Kasumi-1 (cell line): ENCODE data around the gene RNF113B.

Experiments used
- DNase-seq, 2 experiments: peaks; one replicate each; lab custom pipeline; 2025; lab: John Stamatoyannopoulos, UW

Gene RNF113B

DNA sequence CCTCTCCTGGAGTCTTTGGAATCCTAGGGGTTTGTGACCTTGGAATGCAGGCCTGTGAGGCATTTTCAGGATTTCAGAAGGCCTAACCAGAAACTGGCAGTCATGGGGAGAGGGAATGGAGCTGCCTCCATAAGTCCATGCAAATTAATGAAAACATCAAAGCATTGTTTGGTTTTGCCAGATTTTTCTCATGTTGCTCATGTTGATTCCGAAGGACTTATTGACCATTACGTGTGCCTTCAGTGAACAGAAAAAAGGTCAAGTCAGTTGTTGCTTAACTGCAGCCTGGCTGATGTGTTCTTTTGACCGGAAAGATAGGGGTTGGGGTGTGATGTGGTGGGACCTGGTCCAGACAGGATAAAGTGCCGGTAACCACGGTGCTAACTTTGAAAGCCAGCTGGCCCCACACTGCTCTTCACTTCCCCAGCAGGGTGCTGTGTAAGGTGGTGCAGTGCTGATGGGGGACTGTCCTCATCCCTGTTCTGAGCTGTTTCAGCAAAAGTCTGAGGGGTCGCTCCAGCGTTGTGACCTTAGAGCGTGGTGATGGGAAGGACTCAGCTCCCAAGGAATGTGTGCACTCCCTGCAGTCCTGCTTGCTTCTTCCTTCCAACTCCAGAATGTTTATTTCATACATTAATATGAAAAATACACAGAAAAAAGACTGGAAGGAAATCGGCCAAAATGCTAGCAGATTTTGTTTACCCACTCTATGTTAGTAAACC lies 3.5 kb downstream of the RNF113B start:
- DNase-seq = no peak

DNA sequence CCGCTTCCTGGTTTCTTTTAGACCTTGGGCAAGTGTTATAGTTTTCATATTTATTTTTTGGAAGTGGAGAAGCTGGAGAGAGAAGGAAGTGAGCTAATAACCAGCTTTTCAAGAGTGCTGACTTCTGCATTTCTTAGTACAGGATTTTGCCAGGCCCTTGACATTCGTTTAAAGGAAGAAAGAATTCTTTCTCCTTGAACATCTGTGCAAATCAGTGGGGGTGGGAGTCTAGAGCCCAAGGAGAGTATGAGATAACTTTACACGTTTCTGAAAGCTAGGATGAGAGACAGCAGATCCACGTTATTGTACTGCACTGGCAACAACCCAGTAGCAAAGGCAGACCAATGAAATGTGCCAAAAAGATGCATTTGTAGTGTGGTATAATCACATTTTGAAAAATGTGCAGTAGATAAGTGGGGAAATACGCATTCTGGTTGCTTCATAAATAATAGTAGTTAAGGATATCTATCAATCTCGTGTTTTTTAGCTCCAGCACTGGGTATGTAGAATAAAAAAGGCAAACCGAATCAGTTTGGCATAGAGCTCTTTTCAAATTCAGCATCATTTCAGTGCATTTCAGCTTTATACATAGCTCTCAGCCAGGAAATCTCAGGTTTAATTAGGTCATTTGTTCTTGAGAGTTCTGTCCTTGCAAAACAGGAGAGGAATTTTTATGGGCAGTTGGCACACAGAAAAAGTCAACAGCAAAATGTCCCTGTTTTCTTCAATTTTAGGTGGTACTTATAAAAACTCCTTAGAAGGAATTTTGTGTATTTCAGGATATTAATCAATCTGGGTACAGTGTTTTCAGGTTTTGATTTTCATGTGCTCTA lies 4.3 kb downstream of the RNF113B start:
- DNase-seq = peak; percentile 3 to 8

DNA sequence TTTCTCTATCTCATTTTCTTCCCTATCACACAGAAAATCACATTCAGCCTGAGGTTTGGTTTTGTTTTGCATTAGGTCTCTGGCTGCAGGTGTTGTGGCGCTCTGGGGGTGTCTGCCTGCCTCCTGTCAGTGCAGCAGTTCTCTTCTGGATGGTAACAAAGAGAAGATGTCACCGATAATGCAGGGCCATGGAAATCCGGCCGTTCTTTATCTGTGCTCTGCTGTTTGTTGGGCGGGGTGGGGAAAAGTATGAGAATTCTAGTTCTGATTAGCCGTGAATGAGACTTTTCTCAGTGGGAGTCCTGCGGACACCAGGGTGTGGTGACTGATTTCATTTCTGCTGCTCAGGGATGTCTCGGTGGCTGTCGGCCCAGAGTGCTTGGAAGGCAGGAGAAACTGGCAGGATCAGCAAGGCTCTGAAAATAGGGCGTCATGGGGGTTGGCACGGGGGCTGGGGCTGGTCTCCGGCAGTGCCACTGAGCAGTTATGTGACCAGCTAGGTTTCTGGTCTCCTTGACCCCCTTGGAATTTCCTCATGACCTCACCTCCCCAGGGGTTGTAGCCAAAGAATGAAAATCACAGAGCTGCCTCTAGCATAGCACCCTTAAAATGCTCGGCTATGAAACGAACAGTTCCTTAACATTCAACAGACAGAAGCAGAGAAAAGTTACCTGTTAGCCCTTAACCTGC lies 5.0 kb downstream of the RNF113B start:
- no peak for DNase-seq

DNA sequence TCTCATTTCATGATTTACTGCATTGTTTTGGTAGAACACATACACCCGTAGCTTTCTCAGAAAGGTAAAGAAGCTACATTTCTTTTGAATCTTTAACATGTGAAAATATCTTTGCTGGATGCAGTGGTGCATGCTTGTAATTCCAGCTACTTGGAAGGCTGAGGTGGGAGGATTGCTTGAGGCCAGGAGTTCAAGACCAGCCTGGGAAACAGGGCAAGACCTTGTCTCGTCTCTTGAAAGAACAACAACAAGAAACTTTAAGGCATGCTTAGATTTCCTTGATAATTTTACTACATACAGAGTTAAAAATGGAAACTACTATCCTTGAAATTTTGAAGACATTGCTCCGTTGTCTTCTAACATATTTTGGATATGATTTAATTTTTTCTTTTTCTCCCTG lies 7.7 kb downstream of the RNF113B start:
- no peak for DNase-seq

DNA sequence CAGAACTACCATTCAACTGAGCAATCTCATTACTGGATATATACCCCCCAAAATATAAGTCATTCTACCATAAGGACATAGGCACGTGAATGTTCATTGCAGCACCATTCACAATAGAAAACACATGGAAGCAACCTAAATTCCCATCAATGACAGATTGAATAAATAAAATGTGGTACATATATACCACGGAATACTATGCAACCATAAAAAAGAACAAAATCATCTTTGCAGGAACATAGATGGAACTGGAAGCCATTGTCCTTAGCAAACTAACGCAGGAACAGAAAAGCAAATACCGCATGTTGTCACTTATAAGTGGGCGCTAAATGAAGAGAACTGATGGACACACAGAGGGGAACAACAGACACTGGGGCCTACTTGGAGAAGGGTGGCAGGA lies 14.1 kb downstream of the RNF113B start:
- no peak for DNase-seq

DNA sequence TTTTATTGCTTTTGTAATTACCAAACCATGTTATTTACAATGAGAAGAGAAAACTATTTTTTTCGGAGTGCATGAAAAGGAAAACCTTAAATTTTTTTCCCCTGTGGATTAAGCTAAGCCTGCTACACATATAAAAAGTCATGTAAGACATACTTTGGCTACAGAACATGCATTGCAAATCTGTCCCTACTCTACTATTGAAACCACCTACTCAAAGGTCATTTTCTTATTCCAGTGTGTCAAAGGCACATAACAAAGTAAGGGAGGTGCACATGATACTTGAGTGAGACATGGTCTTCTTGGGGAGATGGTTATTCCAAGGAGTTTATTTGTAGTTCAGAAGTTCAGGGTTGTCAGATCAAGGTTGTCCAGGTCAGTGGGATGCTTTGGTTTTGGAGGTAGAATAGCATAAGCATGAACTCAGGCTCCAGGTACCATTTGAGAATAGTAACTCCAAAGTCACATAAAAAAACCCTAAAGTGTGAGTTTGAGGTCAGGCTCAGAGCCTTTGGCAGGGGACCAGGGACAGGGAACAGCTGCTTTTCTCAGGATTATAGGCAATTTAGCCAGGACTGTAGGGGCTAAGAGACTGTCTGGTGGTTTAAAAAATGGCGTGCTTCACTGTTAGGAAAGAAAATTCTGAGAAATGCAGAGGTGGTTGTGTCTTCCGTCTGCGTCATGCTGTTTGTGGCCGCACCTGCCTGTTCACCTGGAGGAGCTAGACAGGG lies 18.7 kb downstream of the RNF113B start:
- no peak for DNase-seq

DNA sequence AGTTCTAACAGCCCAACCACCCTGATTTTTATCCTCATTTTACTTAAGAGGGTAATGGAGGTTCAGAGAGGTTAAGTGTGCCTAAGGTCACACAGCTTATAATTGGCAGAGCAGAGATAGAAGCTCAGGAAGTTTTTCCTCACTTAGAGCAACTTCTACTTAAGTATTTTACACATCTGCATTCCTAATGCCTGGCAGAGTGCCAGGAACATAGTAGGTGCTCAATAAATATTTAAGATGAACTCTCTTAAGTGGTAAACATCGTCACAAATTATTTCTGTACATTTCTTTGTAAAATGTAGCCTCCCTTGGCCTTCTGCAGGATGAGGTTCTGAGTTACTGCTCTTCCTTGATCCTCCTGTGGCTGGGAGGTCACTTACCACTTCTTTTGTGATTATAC lies 19.5 kb downstream of the RNF113B start:
- no peak for DNase-seq

DNA sequence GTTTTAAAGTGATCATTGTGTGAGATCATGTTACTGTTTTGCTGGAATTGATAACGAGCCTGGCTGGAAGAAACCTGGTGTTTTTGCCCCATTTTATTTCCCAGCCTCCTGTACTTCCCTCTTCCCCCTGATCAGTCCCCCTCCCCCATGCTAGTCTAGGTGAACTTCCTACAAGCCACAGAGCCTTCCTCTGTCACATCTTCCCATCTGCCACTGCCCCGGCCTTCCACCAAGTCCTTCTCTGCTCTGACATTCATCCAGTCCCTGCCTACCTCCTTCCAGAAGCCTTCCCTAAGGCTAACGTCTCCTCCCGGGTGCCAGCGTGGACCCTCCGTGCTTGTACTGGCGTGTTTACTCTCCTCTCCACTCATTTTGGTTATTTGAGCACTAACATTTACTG lies 19.9 kb downstream of the RNF113B start:
- no peak for DNase-seq

DNA sequence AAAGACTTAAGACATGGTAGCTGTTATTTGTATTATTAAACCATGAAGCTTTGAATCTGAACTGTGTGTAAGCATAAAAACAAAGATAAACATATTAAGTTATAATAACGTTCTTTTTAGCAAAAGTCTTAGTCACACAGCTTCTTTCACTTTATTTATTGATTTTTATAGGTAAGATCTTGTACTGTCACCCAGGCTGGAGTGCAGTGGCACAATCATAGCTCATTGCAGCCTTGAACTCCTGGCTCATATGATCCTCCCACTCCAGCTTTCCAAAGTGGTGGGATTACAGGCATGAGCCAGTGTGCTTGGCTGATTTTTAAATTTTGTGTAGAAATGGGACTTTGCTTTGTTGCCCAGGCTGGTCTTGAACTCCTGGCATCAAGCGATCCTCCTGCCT lies 20.8 kb downstream of the RNF113B start:
- no peak for DNase-seq

DNA sequence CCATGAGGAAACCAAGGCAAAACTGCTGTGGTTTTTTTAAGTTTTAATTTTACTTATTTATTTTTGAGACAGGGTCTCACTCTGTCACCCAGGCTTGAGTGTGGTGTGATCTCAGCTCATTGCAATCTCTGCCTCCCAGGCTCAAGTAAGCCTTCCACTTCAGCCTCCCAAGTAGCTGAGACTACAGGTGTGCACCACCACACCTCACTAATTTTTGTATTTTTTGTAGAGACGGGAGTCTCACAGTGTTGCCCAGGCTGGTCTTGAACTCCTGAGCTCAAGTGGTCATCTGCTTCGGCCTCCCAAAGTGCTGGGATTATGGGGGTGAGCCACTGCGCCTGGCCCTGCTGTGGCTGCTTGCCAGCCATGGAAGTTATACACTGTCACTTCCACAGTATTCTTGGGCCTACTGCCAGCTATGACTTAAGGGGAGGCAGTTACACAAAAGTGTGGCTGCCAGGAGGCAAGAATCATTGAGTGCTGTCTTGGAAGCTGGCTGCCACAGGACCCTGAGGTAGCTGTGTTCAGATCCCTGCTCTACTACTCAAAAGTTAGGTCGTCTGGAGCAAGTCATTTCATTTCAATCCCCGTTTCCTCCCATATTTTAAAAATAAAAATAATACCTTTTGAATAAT lies 21.5 kb downstream of the RNF113B start:
- DNase-seq = no peak

DNA sequence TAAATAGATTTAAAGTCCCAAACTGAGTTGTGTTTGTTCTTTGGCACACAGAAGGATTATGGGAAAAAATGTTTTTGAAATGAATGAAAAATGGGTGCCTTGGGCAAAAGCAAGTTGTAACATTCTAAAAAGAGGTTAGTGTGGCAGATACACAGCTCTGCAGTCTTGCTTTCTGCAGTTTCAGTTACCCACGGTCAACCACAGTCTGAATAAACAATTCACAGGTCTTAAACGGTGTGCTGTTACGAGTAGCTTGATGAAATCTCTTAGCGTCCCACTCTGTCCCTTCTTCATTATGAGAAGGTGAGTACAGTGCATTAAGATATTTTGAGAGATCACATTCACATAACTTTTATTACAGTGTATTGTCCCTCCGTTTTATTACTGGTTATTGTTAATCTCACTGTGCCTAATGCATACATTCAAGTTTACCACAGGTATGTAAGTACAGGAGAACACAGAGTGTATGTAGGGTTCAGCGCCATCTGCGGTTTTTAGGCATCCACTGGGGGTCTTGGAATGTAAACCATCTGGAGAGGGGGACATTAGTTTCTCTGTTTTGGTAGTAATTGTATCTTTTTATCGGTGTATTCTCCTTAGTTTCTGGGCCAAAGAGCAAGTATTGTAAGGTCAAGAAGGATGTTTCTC lies 26.1 kb downstream of the RNF113B start:
- no peak for DNase-seq

DNA sequence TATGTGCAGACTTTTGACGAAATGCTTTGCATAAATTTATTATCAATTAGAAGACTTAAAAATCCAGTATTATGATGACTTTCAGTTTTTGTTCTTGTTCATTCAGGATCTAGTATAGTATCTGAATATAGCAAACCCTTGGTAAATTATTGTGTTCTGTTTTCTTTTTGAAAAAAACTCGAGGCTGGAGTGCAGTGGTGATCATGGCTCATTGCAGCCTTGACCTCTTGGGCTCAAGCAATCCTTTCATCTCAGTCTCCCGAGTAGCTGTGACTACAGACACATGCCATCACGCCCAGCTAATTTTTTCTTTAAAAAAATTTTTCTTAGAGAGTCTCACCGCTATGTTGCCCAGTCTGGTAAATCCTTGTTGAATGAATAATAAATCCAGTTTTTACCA lies 29.5 kb downstream of the RNF113B start:
- no peak for DNase-seq

DNA sequence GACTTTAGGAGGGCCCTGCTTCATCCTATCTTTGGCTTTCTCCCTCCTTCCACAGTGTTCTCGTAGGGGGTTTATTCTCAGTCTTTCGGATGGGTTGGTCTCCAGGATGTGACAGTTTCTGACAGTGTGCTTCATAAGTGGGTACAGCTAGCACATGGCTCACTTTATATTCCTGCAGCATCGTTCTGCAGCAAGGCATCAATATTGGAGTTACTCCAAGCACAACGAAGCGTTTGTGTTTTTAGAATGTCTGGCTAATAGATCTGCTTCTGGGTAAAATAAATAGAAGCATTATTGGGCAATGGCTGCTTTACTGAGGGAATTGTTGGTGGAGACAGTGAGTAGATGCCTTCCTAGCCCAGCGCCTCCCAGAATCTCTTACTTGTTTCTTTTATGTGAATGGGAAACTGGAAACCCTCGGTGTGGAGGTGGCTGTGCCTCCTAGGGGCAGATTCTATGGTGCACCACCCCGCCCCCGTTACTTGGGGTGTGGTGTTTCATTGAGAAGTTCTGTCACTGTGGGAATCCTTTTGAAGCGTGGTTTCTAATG lies 32.2 kb downstream of the RNF113B start:
- DNase-seq = no peak

DNA sequence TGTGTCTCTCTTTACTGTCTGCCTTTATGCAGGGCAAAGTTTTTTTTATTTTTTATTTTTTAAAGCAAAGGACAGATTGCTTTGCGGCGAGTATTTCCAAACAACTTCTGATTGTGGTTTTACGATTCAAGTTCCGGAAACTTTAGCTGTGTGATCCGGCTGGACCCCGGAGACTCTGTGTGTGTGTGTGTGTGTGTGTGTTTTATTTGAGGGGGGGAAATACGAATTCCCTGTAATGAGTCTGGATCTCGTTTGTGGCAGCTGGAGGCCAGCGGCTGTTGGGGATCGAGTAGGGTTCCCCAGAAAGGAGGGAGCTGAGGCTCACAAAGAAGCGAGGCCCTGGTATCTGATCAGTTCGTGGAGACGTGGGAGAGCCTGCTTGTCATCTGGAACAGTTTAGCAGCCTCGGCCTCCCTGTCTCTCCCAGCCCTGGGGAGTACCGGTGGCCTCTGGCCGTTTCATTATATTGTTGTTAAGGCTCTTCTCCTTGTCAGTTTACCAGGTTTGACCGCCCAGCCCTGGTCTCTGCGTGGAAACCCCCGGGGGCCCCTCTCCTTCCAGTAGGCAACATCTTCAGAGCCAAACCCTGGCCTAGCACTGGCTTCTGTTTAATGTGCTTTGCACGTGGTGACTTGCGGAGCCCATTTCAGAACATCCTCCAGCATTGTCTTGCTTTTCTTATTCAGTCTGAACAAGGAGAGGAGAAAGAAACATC lies 32.9 kb downstream of the RNF113B start:
- DNase-seq = peak in 1 of 2 experiments; percentile 34

DNA sequence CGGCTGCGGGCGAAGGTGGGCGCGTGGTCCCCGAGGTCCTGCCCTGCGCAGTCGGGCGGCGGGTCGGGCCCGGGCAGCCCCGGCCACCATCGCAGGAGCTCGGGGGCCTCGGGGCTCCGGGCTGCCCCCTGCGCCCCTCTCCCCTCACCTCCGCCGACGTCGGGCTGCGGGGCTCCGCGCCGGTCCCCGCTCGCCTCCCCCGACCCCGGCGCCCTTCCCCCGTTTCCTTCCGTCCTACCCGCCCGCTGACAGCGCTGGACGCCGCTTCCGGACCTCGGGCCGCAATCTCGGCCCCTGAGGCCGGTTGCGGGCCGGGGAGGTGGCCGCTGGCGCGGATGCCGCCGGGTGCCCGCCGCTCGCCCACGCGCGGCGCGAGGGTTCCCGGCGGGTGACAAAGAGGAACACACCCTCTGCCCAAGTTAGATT lies 33.5 kb downstream of the RNF113B start:
- no peak for DNase-seq

DNA sequence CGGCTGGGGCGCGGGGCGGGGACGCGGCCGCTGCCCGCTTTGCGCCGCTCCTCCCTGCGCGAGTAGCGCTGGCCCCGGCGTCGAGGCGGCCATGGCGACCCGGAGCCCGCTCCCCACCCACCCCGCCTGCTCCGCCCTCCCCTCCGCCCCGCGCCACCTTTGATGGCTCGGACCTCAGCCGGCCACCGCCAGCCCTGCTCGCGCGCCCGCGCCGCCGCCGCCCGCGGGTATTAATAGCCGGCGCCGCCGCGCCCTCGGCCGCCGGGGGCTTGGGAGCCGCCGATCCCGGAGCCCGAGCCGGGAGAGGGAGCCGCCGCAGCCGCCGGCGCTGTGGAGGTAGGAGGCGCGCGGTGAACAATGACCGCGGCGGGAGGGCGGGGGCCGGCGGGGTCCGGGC lies 33.9 kb downstream of the RNF113B start:
- DNase-seq = no peak

DNA sequence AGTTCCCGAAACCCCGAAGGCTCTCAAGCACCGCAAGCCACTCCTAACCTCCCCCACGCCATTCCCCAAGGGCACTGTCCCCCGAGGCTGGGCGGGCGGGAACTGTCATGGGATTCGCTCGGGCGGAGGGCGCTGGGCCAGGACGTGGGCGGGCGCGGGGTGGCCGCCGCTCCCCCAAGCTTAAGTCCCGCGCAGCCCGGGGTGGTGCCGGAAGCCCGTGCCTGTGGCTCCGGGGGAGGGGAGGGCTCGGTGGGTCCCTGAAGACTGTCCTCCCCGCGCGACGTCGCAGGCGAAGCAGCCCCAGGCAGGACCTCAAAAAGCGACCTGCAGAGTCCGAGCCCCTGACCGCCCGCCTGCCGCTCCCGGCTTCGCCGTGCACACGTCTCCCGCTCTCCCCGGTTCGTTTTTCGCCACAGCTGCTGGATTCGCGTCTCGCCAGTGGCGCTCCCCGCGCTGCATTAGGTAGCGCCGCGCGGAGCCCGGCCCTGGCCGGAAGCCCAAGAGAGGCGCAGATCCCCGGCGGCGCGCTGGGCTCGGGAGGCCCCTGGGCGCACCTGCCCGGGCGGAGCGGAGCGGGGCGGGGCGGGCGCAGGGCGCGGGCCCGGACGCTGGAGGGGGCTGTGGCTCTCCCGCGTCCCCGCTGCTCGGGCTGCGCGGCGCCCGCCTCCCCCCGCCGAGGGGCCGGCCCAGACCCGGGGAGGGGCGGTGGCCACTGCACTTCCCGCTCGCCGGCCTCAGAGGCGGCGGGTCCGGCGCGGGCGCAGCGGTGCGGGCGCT lies 34.5 kb downstream of the RNF113B start, which contains the start of gene FARP1:
Gene FARP1, plus strand, starts transcription at position 715 of the 777 bp plus-strand sequence. CDS start 70,149 bp downstream, outside the sequence.
- no peak for DNase-seq

DNA sequence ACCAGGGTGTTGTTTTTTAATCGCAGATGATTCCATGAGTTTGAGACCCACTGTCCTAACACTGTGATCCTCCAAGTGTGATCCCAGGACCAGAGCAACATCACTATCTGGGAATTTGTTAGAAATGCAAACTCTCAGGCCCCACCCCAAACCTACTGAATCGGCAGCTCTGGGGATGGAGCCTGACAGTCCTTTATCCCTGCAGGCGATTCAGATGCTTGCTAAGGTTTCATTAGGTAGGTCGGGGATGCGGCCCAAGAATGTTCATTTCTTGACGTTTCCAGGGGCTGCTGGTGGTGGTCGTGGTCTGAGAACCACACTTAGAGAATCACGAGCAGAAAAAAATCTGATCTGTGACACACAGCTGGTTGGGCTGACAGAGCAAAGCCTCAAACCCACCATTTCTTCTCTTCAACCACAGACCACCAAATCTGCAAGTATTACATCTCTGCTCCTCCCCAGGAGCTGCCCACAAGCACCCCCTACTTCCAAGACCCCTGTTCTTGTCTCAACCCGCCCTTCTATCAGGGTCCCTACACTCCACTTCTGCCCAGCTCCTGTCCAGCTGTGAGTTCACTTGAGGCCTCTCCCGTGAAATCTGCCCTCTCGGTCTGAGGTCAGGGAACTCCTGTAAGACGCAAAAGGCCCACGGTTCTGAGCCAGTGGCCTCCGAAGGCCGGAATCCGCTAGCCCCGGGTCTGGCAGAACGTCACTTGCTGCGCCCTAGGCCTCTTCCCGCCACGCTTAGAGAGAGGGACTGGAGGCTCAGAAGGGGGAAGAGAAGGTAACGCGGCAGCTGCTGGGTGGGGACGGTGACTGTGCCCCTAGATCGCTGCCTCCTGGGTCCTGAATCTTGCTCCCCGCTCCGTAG lies 35.3 kb downstream of the RNF113B start:
- DNase-seq = no peak
